ENCODE measurements around the gene LRP1.

LRP1 gene

GRCh38 chr12:57166971-57167371, 38.7 kb downstream of the LRP1 start:
- no peak overlapping the region for H3K4me3 ChIP-seq (ENCODE audit: insufficient read length, low read depth)
- H3K4me1 ChIP-seq (ENCODE audit: insufficient read depth, insufficient read length): peaks cover 4% of the 10 kb centered on the region
- no peaks in the 10 kb centered on the region for H3K27me3 ChIP-seq (ENCODE audit: insufficient read depth, insufficient read length)
- TF ChIP-seq SUZ12 (IDR thresholded peaks at IDR 0.05; ENCODE audit: extremely low read depth, insufficient read depth, insufficient read length) (no peak), YY1 (IDR thresholded peaks at IDR 0.05; ENCODE audit: insufficient read depth, insufficient read length) (no peak), ZNF274 (IDR thresholded peaks at IDR 0.05; ENCODE audit: low read depth, low read length) (no peak)
- no peaks in the 10 kb centered on the region for H3K9me3 ChIP-seq (ENCODE audit: insufficient read depth, low read length)
- DNase-seq (ENCODE audit: low read depth, low spot score): no peak
- no peak overlapping the region for H3K9ac ChIP-seq (ENCODE audit: insufficient read length, low read depth)
- peaks cover 90% of the 10 kb centered on the region for H3K36me3 ChIP-seq (ENCODE audit: insufficient read depth, insufficient read length, low read length)

DNA sequence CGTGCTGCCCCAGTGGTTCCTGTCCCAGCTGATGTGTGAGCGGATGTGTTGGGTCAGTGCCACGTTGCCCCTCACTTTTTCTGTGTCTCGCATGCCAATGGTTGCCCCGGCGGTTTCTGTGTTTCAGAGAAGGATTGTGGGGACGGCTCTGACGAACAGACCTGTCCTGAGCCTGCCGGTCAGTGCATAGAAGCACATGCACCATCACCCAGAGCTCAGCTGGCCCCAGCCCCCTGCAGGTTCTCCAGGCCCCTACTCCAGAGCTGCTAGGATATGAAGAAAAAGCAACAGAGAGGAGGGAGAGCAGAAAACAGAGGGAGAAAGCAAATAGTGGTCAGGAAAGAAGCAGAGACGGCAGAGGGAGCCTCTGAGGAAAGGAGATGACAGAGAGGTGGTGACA, 39.8 kb downstream of the LRP1 start:
- TF ChIP-seq SUZ12 (IDR thresholded peaks at IDR 0.05; ENCODE audit: extremely low read depth, insufficient read depth, insufficient read length): no peak
- H3K36me3 ChIP-seq (ENCODE audit: insufficient read depth, insufficient read length, low read length): peaks cover 87% of the 10 kb centered on the region
- H3K9ac ChIP-seq (ENCODE audit: insufficient read length, low read depth): no peak overlapping the region
- no peak for DNase-seq (ENCODE audit: low read depth, low spot score)
- no peaks in the 10 kb centered on the region for H3K27me3 ChIP-seq (ENCODE audit: insufficient read depth, insufficient read length)
- no peak overlapping the region for H3K4me3 ChIP-seq (ENCODE audit: insufficient read length, low read depth)
- no peaks in the 10 kb centered on the region for H3K9me3 ChIP-seq (ENCODE audit: insufficient read depth, low read length)
- peaks cover 9% of the 10 kb centered on the region for H3K4me1 ChIP-seq (ENCODE audit: insufficient read depth, insufficient read length)

DNA sequence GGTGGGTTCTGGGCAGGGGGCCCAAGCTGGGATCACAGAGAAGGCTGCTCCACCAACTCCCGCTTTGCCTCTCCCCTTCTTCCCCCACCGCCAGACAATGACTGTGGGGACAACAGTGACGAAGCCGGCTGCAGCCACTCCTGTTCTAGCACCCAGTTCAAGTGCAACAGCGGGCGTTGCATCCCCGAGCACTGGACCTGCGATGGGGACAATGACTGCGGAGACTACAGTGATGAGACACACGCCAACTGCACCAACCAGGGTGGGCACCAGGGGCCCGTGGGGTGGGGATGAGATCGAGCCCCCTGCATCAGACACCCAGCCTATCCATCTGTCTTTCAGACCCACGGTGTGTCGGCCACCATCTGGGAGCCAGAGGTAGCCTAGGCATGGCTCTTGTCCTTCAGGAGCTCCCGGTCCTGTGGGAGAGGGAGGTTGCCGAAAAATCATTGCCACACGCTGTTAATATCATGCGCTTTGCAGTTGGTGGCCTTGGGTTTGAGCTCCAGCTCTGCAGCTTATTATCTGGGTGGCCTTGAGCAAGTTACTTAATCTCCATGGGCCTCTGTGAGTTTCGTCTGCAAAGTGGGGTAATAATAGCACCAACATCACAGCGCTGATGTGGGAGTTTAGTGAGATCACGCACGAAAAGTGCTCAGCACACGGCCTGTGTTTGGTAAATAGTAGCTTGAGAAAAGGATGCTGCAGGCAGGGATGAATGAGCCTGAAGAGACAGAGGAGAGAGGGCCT, 40.9 kb downstream of the LRP1 start:
- TF ChIP-seq SUZ12 (IDR thresholded peaks at IDR 0.05; ENCODE audit: extremely low read depth, insufficient read depth, insufficient read length): no peak
- no peak for TF ChIP-seq ZNF274 (IDR thresholded peaks at IDR 0.05; ENCODE audit: low read depth, low read length)
- TF ChIP-seq YY1 (IDR thresholded peaks at IDR 0.05; ENCODE audit: insufficient read depth, insufficient read length): no peak
- Histone ChIP-seq H3K4me3 (ENCODE audit: insufficient read length, low read depth) (no peak overlapping the region), H3K4me1 (ENCODE audit: insufficient read depth, insufficient read length) (peaks cover 12% of the 10 kb centered on the region), H3K9me3 (ENCODE audit: insufficient read depth, low read length) (no peaks in the 10 kb centered on the region), H3K27me3 (ENCODE audit: insufficient read depth, insufficient read length) (no peaks in the 10 kb centered on the region), H3K9ac (ENCODE audit: insufficient read length, low read depth) (no peak overlapping the region), H3K36me3 (ENCODE audit: insufficient read depth, insufficient read length, low read length) (peaks cover 94% of the 10 kb centered on the region)
- DNase-seq (ENCODE audit: low read depth, low spot score): no peak

GRCh38 chr12:57169969-57170368, 41.7 kb downstream of the LRP1 start:
- Histone ChIP-seq H3K36me3 (ENCODE audit: insufficient read depth, insufficient read length, low read length) (peaks cover 93% of the 10 kb centered on the region), H3K4me3 (ENCODE audit: insufficient read length, low read depth) (no peak overlapping the region), H3K4me1 (ENCODE audit: insufficient read depth, insufficient read length) (peaks cover 12% of the 10 kb centered on the region), H3K9me3 (ENCODE audit: insufficient read depth, low read length) (no peaks in the 10 kb centered on the region), H3K9ac (ENCODE audit: insufficient read length, low read depth) (no peak overlapping the region), H3K27me3 (ENCODE audit: insufficient read depth, insufficient read length) (no peaks in the 10 kb centered on the region)
- no peak for DNase-seq (ENCODE audit: low read depth, low spot score)
- TF ChIP-seq YY1 (IDR thresholded peaks at IDR 0.05; ENCODE audit: insufficient read depth, insufficient read length) (no peak), ZNF274 (IDR thresholded peaks at IDR 0.05; ENCODE audit: low read depth, low read length) (no peak), SUZ12 (IDR thresholded peaks at IDR 0.05; ENCODE audit: extremely low read depth, insufficient read depth, insufficient read length) (no peak)

DNA sequence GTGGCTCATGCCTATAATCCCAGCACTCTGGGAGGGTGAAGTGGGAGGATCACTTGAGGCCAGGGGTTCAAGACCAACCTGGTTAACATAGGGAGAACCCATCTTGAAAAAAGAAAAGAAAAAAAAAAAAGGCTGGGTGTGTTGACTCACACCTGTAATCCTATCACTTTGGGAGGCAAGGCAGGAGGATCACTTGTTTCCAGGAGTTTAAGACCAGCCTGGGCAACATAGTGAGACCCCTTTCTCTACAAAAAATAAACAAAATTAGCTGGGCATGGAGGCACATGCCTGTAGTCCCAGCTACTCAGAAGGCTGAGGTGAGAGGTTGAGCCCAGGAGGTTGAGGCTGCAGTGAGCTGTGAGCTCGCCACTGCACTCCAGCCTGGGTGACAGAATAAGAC, 42.1 kb downstream of the LRP1 start:
- Histone ChIP-seq H3K4me1 (ENCODE audit: insufficient read depth, insufficient read length) (peaks cover 13% of the 10 kb centered on the region), H3K9me3 (ENCODE audit: insufficient read depth, low read length) (no peaks in the 10 kb centered on the region), H3K27me3 (ENCODE audit: insufficient read depth, insufficient read length) (no peaks in the 10 kb centered on the region), H3K36me3 (ENCODE audit: insufficient read depth, insufficient read length, low read length) (peaks cover 93% of the 10 kb centered on the region), H3K4me3 (ENCODE audit: insufficient read length, low read depth) (no peak overlapping the region), H3K9ac (ENCODE audit: insufficient read length, low read depth) (no peak overlapping the region)
- TF ChIP-seq YY1 (IDR thresholded peaks at IDR 0.05; ENCODE audit: insufficient read depth, insufficient read length): no peak
- no peak for TF ChIP-seq SUZ12 (IDR thresholded peaks at IDR 0.05; ENCODE audit: extremely low read depth, insufficient read depth, insufficient read length)
- TF ChIP-seq ZNF274 (IDR thresholded peaks at IDR 0.05; ENCODE audit: low read depth, low read length): no peak
- no peak for DNase-seq (ENCODE audit: low read depth, low spot score)

DNA sequence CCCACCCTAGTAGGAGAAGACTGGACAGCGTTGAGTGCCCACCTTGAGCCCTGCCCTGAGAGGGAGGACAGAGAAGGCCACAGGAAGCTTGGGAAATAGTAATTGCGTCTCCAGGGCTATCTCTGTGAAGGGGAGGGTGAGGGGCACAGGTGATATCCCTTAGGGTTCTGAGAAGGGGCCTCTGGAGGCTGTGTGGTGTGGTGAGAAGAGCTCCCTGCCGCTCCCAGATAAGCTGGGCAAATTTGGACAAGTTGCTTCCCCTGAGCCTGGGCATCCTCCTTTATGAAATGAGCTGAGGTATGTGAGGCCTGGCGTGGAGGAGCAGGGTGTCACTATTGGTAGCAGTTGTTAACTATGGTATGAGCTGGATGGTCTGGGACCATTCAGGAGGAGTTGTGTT, 42.6 kb downstream of the LRP1 start:
- Histone ChIP-seq H3K36me3 (ENCODE audit: insufficient read depth, insufficient read length, low read length) (peaks cover 93% of the 10 kb centered on the region), H3K27me3 (ENCODE audit: insufficient read depth, insufficient read length) (no peaks in the 10 kb centered on the region), H3K9me3 (ENCODE audit: insufficient read depth, low read length) (no peaks in the 10 kb centered on the region), H3K4me3 (ENCODE audit: insufficient read length, low read depth) (no peak overlapping the region), H3K4me1 (ENCODE audit: insufficient read depth, insufficient read length) (peaks cover 15% of the 10 kb centered on the region), H3K9ac (ENCODE audit: insufficient read length, low read depth) (no peak overlapping the region)
- no peak for DNase-seq (ENCODE audit: low read depth, low spot score)
- TF ChIP-seq YY1 (IDR thresholded peaks at IDR 0.05; ENCODE audit: insufficient read depth, insufficient read length) (no peak), SUZ12 (IDR thresholded peaks at IDR 0.05; ENCODE audit: extremely low read depth, insufficient read depth, insufficient read length) (no peak), ZNF274 (IDR thresholded peaks at IDR 0.05; ENCODE audit: low read depth, low read length) (no peak)

DNA sequence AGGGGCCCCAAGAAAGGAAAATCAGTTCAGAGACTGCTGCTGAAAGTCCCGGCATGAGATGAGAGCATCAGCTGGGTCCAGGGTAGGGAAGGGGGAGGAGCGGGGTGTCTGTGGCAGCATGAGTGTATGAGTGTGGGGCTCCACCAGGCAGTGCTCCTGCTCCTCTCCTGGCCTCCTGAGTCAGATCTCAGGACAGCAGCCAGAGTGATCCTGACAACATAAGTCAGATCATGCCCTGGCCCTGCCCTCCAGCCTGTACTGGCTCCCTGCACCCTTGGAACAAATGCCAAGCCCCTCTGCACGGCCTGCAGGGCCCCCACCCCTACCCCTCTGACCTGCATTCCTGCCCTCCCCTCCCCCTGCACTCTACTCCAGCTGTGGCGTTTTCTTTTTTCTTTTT, 43.4 kb downstream of the LRP1 start:
- TF ChIP-seq ZNF274 (IDR thresholded peaks at IDR 0.05; ENCODE audit: low read depth, low read length) (no peak), SUZ12 (IDR thresholded peaks at IDR 0.05; ENCODE audit: extremely low read depth, insufficient read depth, insufficient read length) (no peak), YY1 (IDR thresholded peaks at IDR 0.05; ENCODE audit: insufficient read depth, insufficient read length) (no peak)
- Histone ChIP-seq H3K9me3 (ENCODE audit: insufficient read depth, low read length) (no peaks in the 10 kb centered on the region), H3K4me3 (ENCODE audit: insufficient read length, low read depth) (no peak overlapping the region), H3K36me3 (ENCODE audit: insufficient read depth, insufficient read length, low read length) (peaks cover 93% of the 10 kb centered on the region), H3K4me1 (ENCODE audit: insufficient read depth, insufficient read length) (peaks cover 15% of the 10 kb centered on the region), H3K27me3 (ENCODE audit: insufficient read depth, insufficient read length) (no peaks in the 10 kb centered on the region), H3K9ac (ENCODE audit: insufficient read length, low read depth) (peak overlapping the region; percentile 1)
- no peak for DNase-seq (ENCODE audit: low read depth, low spot score)

Measured in NT2/D1 (cell line).